NCI-H1092 treated with DMSO at 0.1 percent for 48 hours (cell line): ENCODE data around the gene VWA5A.
A peak's percentile ranks its signal among the peaks of the same experiment; 100 is the strongest.

Experiments
- DNase-seq: peaks from one replicate; lab custom pipeline; 2025; lab: John Stamatoyannopoulos, UW

The VWA5A gene

GRCh38 chr11:124170801-124171586 is 55.7 kb downstream of the VWA5A start:
- no peak for DNase-seq

- no peak for DNase-seq
Measured at GRCh38 chr11:124172101-124172500, 56.9 kb downstream of the VWA5A start.

GRCh38 chr11:124172599-124172998 is 57.3 kb downstream of the VWA5A start:
- no peak for DNase-seq

- DNase-seq: peak; percentile 93
Measured at GRCh38 chr11:124174001-124174583, 58.8 kb downstream of the VWA5A start.

GRCh38 chr11:124176925-124177715 is 61.9 kb downstream of the VWA5A start:
- DNase-seq: no peak

- no peak for DNase-seq
Measured at GRCh38 chr11:124179310-124179709, 64.1 kb downstream of the VWA5A start.

- DNase-seq: no peak
Measured at GRCh38 chr11:124183068-124183467, 67.8 kb downstream of the VWA5A start, which contains the start of gene OR10D3. OR10D3 (plus strand) TSS chr11:124183345; CDS start chr11:124185270, 1,925 bp downstream.

- no peak for DNase-seq
Measured at GRCh38 chr11:124190298-124191139, 75.3 kb downstream of the VWA5A start.

GRCh38 chr11:124193221-124194010 is 78.2 kb downstream of the VWA5A start:
- DNase-seq: no peak

GRCh38 chr11:124194293-124195188 is 79.3 kb downstream of the VWA5A start:
- no peak for DNase-seq

- DNase-seq: peak; percentile 47
Measured at GRCh38 chr11:124195189-124195734, 80.0 kb downstream of the VWA5A start.
